M059J (cell line): ENCODE measurements around the gene TRIOBP. TPM values are rescaled to one million over a fixed set of nuclear protein-coding genes. Genes with fewer than 3 reads are reported as not detected.
A peak's percentile ranks its signal among the peaks of the same experiment; 100 is the strongest.
"Not testable (repeated sequence)": the region's sequence is repeated elsewhere in the genome, so short reads cannot be mapped to it uniquely, and the experiment has no call there.

Experiments used
- DNase-seq: peaks from one replicate; pipeline ENCODE4 v3.0.0-alpha.2; 2012; ENCODE audit warnings: low read depth
- total RNA-seq: library from RNA; depleted of rRNA; stranded (reverse); fragments of >200 nt; shearing (Covaris generic); gene quantifications from 2 replicates; pipeline ENCODE4 v1.2.3, GENCODE V29; 2014; rRNA removed

TRIOBP gene
- 42.5 and 68.1 TPM in 2 replicates for total RNA-seq

GRCh38 chr22:37696657-37697537, at the start of gene TRIOBP:
TRIOBP (plus strand) TSS chr22:37697048; CDS start chr22:37701366, 4,318 bp downstream.
- DNase-seq, result peak; percentile 88

- DNase-seq, result no peak
Observed at GRCh38 chr22:37647317-37647716, 49.5 kb upstream of the TRIOBP start.

GRCh38 chr22:37647928-37648327, 48.9 kb upstream of the TRIOBP start:
- DNase-seq, result peak; percentile 91

GRCh38 chr22:37650463-37651136, 46.2 kb upstream of the TRIOBP start:
- no peak for DNase-seq

- DNase-seq, result no peak
Observed at GRCh38 chr22:37654563-37655251, 42.1 kb upstream of the TRIOBP start.

GRCh38 chr22:37655252-37655563, 41.6 kb upstream of the TRIOBP start:
- DNase-seq, result no peak

- DNase-seq, result not testable (repeated sequence)
Observed at GRCh38 chr22:37656583-37656982, 40.3 kb upstream of the TRIOBP start.

- peak; percentile 41 for DNase-seq
Observed at GRCh38 chr22:37657590-37658132, 39.2 kb upstream of the TRIOBP start.

GRCh38 chr22:37658133-37659065, 38.4 kb upstream of the TRIOBP start, which contains the start of gene PDXP:
PDXP (plus strand) TSS chr22:37658723; CDS start chr22:37658783, 60 bp downstream.
- peak; percentile 99 for DNase-seq

- DNase-seq, result no peak
Observed at GRCh38 chr22:37659066-37659896, 37.6 kb upstream of the TRIOBP start.

GRCh38 chr22:37659897-37660708, 36.7 kb upstream of the TRIOBP start:
- DNase-seq, result no peak

GRCh38 chr22:37660709-37661045, 36.2 kb upstream of the TRIOBP start:
- DNase-seq, result no peak

- no peak for DNase-seq
Observed at GRCh38 chr22:37661160-37661924, 35.5 kb upstream of the TRIOBP start.

GRCh38 chr22:37662039-37662438, 34.8 kb upstream of the TRIOBP start:
- no peak for DNase-seq

- no peak for DNase-seq
Observed at GRCh38 chr22:37663521-37664140, 33.2 kb upstream of the TRIOBP start.

- DNase-seq, result no peak
Observed at GRCh38 chr22:37664249-37665101, 32.4 kb upstream of the TRIOBP start.

- no peak for DNase-seq
Observed at GRCh38 chr22:37665487-37665886, 31.4 kb upstream of the TRIOBP start.
